ENCODE results near the gene NTSR1.

GRCh38 chr20:62723768-62724450 lies 15.3 kb downstream of the NTSR1 start:
- TF ChIP-seq, protein P1, sequence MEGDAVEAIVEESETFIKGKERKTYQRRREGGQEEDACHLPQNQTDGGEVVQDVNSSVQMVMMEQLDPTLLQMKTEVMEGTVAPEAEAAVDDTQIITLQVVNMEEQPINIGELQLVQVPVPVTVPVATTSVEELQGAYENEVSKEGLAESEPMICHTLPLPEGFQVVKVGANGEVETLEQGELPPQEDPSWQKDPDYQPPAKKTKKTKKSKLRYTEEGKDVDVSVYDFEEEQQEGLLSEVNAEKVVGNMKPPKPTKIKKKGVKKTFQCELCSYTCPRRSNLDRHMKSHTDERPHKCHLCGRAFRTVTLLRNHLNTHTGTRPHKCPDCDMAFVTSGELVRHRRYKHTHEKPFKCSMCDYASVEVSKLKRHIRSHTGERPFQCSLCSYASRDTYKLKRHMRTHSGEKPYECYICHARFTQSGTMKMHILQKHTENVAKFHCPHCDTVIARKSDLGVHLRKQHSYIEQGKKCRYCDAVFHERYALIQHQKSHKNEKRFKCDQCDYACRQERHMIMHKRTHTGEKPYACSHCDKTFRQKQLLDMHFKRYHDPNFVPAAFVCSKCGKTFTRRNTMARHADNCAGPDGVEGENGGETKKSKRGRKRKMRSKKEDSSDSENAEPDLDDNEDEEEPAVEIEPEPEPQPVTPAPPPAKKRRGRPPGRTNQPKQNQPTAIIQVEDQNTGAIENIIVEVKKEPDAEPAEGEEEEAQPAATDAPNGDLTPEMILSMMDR (IDR thresholded peaks at IDR 0.05), result no peak
- TF ChIP-seq POLR2A (IDR thresholded peaks at IDR 0.05), result no peak
